ENCODE data around the gene SHISA3. TPM values are rescaled to one million over a fixed set of nuclear protein-coding genes. Genes with fewer than 3 reads are reported as not detected.

SHISA3 gene
- 0.14 and 0.40 TPM in 2 replicates for total RNA-seq
- long read RNA-seq: 0 reads

- peaks cover 15% of the 10 kb centered on the region for H3K4me1 Mint-ChIP-seq (ENCODE audit: low read depth)
Measured at GRCh38 chr4:42396752-42397634, at the start of gene SHISA3. SHISA3 (plus strand) TSS chr4:42397488; CDS start chr4:42398057, 569 bp downstream.

GRCh38 chr4:42348247-42348646 is 49.0 kb upstream of the SHISA3 start:
- Mint-ChIP-seq H3K4me1 (ENCODE audit: low read depth) (no peaks in the 10 kb centered on the region), H3K9me3 (ENCODE audit: low read depth) (no peaks in the 10 kb centered on the region), H3K36me3 (ENCODE audit: insufficient read depth) (no peaks in the 10 kb centered on the region), H3K4me3 (ENCODE audit: low read depth) (no peak overlapping the region), H3K27ac (no peak overlapping the region), H3K27me3 (peaks cover 4% of the 10 kb centered on the region)
- no peak for DNase-seq (ENCODE audit: low spot score, unreplicated experiment)
- TF ChIP-seq, protein P1, sequence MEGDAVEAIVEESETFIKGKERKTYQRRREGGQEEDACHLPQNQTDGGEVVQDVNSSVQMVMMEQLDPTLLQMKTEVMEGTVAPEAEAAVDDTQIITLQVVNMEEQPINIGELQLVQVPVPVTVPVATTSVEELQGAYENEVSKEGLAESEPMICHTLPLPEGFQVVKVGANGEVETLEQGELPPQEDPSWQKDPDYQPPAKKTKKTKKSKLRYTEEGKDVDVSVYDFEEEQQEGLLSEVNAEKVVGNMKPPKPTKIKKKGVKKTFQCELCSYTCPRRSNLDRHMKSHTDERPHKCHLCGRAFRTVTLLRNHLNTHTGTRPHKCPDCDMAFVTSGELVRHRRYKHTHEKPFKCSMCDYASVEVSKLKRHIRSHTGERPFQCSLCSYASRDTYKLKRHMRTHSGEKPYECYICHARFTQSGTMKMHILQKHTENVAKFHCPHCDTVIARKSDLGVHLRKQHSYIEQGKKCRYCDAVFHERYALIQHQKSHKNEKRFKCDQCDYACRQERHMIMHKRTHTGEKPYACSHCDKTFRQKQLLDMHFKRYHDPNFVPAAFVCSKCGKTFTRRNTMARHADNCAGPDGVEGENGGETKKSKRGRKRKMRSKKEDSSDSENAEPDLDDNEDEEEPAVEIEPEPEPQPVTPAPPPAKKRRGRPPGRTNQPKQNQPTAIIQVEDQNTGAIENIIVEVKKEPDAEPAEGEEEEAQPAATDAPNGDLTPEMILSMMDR (IDR thresholded peaks at IDR 0.05; ENCODE audit: unreplicated experiment): no peak

More at GRCh38 chr4:42396752-42397634, at the start of gene SHISA3:
- no peak for DNase-seq (ENCODE audit: low spot score, unreplicated experiment)
- Mint-ChIP-seq H3K27ac (peak within 1 kb of the TSS; percentile 3), H3K4me3 (ENCODE audit: low read depth) (peak within 1 kb of the TSS; percentile 70), H3K36me3 (ENCODE audit: insufficient read depth) (no peaks in the 10 kb centered on the region), H3K27me3 (peaks cover 75% of the 10 kb centered on the region), H3K9me3 (ENCODE audit: low read depth) (no peaks in the 10 kb centered on the region)
- TF ChIP-seq, protein P1 (IDR thresholded peaks at IDR 0.05; ENCODE audit: unreplicated experiment): no peak

- TF ChIP-seq, protein P1 (IDR thresholded peaks at IDR 0.05; ENCODE audit: unreplicated experiment): no peak
- Mint-ChIP-seq H3K4me1 (ENCODE audit: low read depth) (no peaks in the 10 kb centered on the region), H3K27ac (no peak overlapping the region), H3K9me3 (ENCODE audit: low read depth) (no peaks in the 10 kb centered on the region), H3K36me3 (ENCODE audit: insufficient read depth) (no peaks in the 10 kb centered on the region), H3K4me3 (ENCODE audit: low read depth) (no peak overlapping the region), H3K27me3 (peaks cover 4% of the 10 kb centered on the region)
- DNase-seq (ENCODE audit: low spot score, unreplicated experiment): no peak
Measured at GRCh38 chr4:42348692-42349091, 48.6 kb upstream of the SHISA3 start.

DNA sequence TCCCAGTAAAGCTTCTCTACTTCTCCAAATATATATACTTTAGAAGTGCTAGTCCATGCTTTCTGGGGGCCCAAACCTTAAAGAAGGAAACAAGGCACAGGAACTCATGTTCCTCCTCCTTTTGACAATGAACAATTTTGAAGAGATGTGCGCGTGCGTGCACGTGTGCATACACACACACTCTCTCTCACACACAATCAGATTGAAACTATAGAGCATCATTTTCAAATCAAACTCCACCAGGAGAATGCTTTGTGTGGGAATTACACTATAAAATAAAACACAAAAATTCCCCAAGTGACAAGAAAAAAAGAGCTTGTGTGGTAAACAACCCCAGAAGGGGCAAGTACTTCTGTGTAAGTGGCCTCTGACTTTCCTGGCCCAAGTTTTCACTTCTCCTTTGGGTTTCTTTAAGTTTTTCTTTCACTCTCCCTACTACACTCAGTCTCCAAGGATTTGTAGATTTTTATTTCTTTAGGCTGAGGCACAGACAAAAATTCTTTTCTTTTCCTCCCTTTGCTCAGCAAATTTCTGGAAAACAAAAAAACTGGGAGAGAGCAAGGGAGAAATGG is 46.6 kb upstream of the SHISA3 start:
- DNase-seq (ENCODE audit: low spot score, unreplicated experiment): no peak

GRCh38 chr4:42352049-42352448 is 45.2 kb upstream of the SHISA3 start:
- Mint-ChIP-seq H3K4me1 (ENCODE audit: low read depth) (no peaks in the 10 kb centered on the region), H3K9me3 (ENCODE audit: low read depth) (no peaks in the 10 kb centered on the region), H3K36me3 (ENCODE audit: insufficient read depth) (no peaks in the 10 kb centered on the region), H3K27ac (no peak overlapping the region), H3K4me3 (ENCODE audit: low read depth) (no peak overlapping the region), H3K27me3 (peaks cover 12% of the 10 kb centered on the region)
- DNase-seq (ENCODE audit: low spot score, unreplicated experiment): no peak
- TF ChIP-seq, protein P1 (IDR thresholded peaks at IDR 0.05; ENCODE audit: unreplicated experiment): no peak

More for the DNA sequence above, 46.6 kb upstream of the SHISA3 start:
- H3K4me3 Mint-ChIP-seq (ENCODE audit: low read depth): no peak overlapping the region
- TF ChIP-seq, protein P1 (IDR thresholded peaks at IDR 0.05; ENCODE audit: unreplicated experiment): no peak
- H3K4me1 Mint-ChIP-seq (ENCODE audit: low read depth): no peaks in the 10 kb centered on the region
- H3K36me3 Mint-ChIP-seq (ENCODE audit: insufficient read depth): no peaks in the 10 kb centered on the region
- no peak overlapping the region for H3K27ac Mint-ChIP-seq
- H3K9me3 Mint-ChIP-seq (ENCODE audit: low read depth): no peaks in the 10 kb centered on the region
- peaks cover 8% of the 10 kb centered on the region for H3K27me3 Mint-ChIP-seq
